ENCODE data around the gene PLEKHJ1.

Gene PLEKHJ1

DNA sequence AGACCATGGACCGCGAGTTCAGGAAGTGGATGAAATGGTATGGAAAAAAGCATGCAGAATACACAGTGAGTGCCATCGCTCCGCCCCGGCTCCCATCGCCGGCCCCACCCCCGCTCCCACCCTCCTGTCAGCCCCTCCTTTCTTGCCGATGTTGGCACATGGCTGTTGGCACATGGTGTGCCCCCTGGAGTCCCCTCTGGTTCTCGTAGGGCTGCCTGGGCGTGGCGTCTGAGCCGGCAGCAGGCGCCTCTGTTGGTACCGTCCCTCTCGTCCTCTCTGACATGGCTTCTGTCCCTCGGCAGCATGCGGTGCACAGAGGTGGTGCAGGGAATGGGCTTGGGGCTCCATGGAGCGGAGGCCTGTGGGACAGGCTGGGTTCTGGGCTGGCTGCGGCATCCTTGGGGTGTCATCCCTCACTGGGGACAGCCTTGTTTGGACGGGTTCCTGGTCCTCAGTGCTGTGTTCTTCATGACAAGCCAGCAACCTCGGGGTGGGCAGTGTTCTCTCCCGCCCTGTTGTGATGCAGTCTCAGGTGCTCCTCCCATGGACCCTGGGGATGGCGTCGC, 41.5 kb downstream of the PLEKHJ1 start:
- DNase-seq: no peak

- no peak for DNase-seq
Observed at GRCh38 chr19:2193807-2194206, 42.3 kb downstream of the PLEKHJ1 start.

DNA sequence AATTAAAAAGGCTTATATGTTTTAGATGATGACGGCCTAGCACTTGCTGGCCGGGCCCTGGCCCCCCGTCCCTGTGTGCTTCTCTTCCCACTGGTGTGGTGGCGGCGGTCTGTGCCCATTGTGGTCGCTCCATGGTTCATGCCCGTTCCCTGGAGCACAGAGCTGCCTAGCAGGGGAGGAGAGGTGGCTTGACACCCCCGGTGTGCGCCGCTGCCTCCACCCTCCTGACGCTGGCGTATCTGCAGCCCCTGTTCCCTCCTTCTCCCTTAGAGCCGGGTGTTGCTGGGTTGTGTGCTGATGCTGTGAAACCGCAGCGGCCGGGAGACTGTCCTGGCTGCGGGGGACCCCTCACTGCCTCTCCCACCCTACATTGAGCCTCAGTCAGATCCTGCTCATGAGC, 43.3 kb downstream of the PLEKHJ1 start:
- DNase-seq: no peak

DNA sequence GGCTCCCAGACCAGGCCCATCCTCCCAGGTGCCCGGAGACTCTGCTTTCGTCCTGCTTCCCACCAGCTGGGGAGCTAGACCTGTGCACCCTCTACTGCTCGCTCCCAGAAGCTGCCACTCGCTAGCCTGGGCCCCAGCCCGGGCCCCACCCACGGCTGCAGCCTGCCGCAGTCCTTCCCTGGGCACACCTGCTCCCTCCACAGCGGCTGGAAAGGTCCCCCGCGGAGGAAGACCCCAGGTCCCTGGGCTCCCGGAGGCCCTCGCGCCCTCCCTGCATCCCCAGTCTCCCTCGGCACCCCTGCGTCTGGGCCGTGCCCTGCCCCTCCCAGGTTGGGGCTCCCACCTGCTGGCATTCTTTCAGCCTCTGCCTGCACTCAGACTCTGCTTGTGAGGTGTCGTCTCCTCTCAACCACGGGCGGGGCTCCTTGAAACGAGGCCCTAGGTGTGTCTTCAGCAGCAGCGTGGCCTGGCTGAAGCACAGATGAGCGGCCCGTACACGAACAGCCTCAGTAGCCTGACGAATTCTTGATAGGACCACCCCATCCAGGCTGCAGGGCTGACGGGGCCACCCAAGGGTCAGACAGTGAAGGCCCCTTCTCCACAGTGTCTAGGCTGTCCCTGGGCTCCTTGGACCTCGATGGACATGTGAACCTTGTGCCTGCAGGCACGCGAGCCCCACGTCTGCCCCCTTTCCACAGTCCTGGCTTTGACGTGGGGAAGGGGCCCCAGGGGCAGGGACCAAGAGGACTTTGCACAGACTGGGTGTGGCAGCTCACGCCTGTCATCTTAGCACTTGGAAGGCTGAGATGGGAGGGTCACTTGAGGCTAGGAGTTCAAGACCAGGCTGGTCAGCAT, 44.4 kb downstream of the PLEKHJ1 start:
- DNase-seq: no peak

DNA sequence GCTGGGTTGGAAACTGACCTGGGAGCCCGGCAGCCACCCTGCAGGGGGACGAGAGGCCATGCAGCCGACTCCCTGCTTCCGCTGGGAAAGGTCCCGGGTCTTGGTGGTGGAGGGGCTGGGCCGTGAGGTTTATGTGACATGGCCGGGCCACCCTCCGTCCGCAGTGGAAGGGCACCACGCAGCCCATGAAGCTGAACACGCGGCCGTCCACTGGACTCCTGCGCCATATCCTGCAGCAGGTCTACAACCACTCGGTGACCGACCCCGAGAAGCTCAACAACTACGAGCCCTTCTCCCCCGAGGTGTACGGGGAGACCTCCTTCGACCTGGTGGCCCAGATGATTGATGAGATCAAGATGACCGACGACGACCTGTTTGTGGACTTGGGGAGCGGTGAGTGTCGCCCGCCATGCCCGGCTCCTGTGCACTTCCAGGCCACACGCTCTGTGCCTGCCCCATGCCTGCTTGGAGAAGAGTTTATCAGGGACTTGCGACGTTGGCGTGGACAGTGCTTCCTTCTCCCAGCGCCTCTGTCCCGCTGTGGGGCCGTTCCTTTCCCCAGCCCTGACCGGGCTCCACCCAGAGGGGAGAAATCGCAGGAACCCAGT, 45.2 kb downstream of the PLEKHJ1 start:
- DNase-seq: no peak

GRCh38 chr19:2189880-2190279, 46.2 kb downstream of the PLEKHJ1 start:
- DNase-seq: no peak

DNA sequence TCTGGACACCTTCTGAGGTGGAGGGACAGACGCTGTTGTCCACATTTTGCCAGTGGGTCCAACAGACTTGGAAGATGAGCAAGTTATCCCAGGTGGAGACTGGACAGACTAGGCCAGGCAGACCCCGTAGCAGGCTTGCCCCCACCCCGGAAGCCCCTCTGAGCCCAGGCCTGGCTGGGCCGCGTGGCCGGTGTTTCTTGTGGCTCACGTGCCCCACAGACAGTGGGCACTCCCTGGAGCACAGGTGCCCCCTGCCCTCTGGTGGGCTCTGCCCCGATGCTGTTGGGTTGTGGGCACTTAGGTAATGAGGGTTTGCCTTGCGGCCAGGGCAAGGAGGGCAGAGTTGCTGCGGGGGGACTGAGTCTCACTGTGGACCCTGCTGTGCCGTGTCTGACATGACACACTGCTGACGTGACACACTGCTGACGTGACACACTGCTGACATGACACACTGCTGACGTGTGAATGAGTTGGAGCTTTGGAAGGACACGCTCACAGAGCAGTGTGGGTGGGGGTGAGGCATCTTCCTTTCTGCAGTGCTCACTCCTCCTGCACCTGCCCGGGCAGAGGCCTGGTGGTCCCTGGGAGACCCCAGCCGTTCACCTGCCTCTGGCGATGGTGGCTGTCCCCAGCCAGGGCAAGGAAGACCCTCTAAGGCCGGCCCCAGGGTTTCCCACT, 47.3 kb downstream of the PLEKHJ1 start:
- DNase-seq: no peak

GRCh38 chr19:2187159-2187558, 49.0 kb downstream of the PLEKHJ1 start:
- no peak for DNase-seq

GRCh38 chr19:2186071-2186846, 49.9 kb downstream of the PLEKHJ1 start:
- DNase-seq: no peak

GRCh38 chr19:2185734-2186070, 50.4 kb downstream of the PLEKHJ1 start:
- no peak for DNase-seq

DNA sequence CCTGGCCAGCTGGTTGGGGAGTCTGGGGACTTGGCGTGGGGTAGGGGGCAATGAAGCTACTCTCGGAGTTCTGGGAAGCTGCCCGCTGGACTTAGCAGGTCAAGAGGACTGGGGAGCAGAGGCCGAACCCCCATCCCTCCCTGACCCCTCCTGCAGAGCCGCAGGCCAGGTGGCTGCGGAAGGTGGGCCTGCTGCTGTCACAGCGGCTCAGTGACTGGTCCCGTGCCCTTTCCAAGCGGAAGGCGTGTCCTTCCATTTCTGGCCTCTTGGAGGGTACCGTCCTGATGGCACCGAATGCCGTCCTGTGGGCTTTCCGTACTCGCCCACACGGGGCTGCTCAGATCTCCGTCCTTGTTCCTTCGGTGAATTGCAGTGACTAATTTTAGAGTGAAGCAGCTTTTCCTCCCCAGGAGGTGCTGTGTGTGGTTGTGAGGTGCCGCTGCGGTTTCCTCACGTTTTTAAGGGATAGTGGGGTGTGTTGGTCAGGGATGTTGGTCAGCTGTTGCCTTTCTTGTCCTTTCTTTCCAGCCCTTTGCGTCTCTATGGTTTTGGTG, 51.6 kb downstream of the PLEKHJ1 start:
- DNase-seq: no peak

Measured in KG1 (cell line).